Measurements from ENCODE around the gene DNAH3.
"Not testable (repeated sequence)": the region's sequence is repeated elsewhere in the genome, so short reads cannot be mapped to it uniquely, and the experiment has no call there.

The DNAH3 gene

GRCh38 chr16:21169249-21169981, 18.8 kb upstream of the DNAH3 start:
- DNase-seq (ENCODE audit: low read depth): peak; percentile 69

- DNase-seq (ENCODE audit: low read depth): no peak
Measured at GRCh38 chr16:21167929-21168602, 17.4 kb upstream of the DNAH3 start.

GRCh38 chr16:21167360-21167759, 16.7 kb upstream of the DNAH3 start:
- DNase-seq (ENCODE audit: low read depth): peak; percentile 98

- DNase-seq (ENCODE audit: low read depth): peak; percentile 43
Measured at GRCh38 chr16:21166561-21166961, 15.9 kb upstream of the DNAH3 start.

GRCh38 chr16:21164521-21165168, 14.0 kb upstream of the DNAH3 start:
- no peak for DNase-seq (ENCODE audit: low read depth)

- peak; percentile 23 for DNase-seq (ENCODE audit: low read depth)
Measured at GRCh38 chr16:21163576-21163975, 12.9 kb upstream of the DNAH3 start.

GRCh38 chr16:21162661-21163151, 12.1 kb upstream of the DNAH3 start:
- no peak for DNase-seq (ENCODE audit: low read depth)

GRCh38 chr16:21161211-21161610, 10.6 kb upstream of the DNAH3 start:
- DNase-seq (ENCODE audit: low read depth): no peak

- no peak for DNase-seq (ENCODE audit: low read depth)
Measured at GRCh38 chr16:21160276-21160675, 9.6 kb upstream of the DNAH3 start.

- peak; percentile 18 for DNase-seq (ENCODE audit: low read depth)
Measured at GRCh38 chr16:21159281-21159951, 8.8 kb upstream of the DNAH3 start.

- DNase-seq (ENCODE audit: low read depth): peak; percentile 83
Measured at GRCh38 chr16:21158208-21159110, 7.8 kb upstream of the DNAH3 start, which contains the start of gene LDAF1. TSS of gene LDAF1 (plus strand) at chr16:21158674. CDS start at chr16:21161183, 2,509 bp downstream.

GRCh38 chr16:21157632-21158031, 7.0 kb upstream of the DNAH3 start:
- no peak for DNase-seq (ENCODE audit: low read depth)

GRCh38 chr16:21156767-21157467, 6.3 kb upstream of the DNAH3 start:
- DNase-seq (ENCODE audit: low read depth): peak; percentile 79

- DNase-seq (ENCODE audit: low read depth): not testable (repeated sequence)
Measured at GRCh38 chr16:21156011-21156410, 5.4 kb upstream of the DNAH3 start.

- DNase-seq (ENCODE audit: low read depth): not testable (repeated sequence)
Measured at GRCh38 chr16:21153124-21153729, 2.6 kb upstream of the DNAH3 start.

GRCh38 chr16:21152160-21153030, 1.7 kb upstream of the DNAH3 start:
- DNase-seq (ENCODE audit: low read depth): not testable (repeated sequence)

- no peak for DNase-seq (ENCODE audit: low read depth)
Measured at GRCh38 chr16:21145738-21146137, 4.9 kb downstream of the DNAH3 start.

- DNase-seq (ENCODE audit: low read depth): no peak
Measured at GRCh38 chr16:21134053-21134452, 16.6 kb downstream of the DNAH3 start.

- no peak for DNase-seq (ENCODE audit: low read depth)
Measured at GRCh38 chr16:21130811-21131210, 19.8 kb downstream of the DNAH3 start.
